Stomach (tissue), 4 donors: Measurements from ENCODE around the gene CDK5RAP3.

Experiments used
- CTCF ChIP-seq, 7 experiments: fragments of 450-650 bp in 4 of 7; fragments of 200-600 bp in 3 of 7; sonication (generic) in 3 of 7; IDR thresholded peaks; one replicate each; pipeline ENCODE4 v1.5.1; 2016 to 2019; ENCODE audit warnings: antibody characterized with exemption in 7 of 7, control low read depth in 2 of 7, mild to moderate bottlenecking in 1 of 7
- EP300 ChIP-seq: sonication (generic); formaldehyde crosslinking; IDR thresholded peaks from one replicate; pipeline ENCODE4 v1.6.1; 2017; ENCODE audit warnings: antibody characterized with exemption
- POLR2A ChIP-seq, 4 donors: fragments of 450-650 bp; IDR thresholded peaks; one replicate each; pipeline ENCODE4 v1.6.1; 2016; ENCODE audit warnings: antibody characterized with exemption in 4 of 4, control low read depth in 2 of 4, mild to moderate bottlenecking in 1 of 4, moderate library complexity in 1 of 4
- POLR2AphosphoS5 ChIP-seq, 3 donors: sonication (generic); formaldehyde crosslinking; IDR thresholded peaks; one replicate each; pipeline ENCODE4 v1.6.1; 2016; ENCODE audit warnings: antibody characterized with exemption in 3 of 3

GRCh38 chr17:47949946-47950345, 21.0 kb upstream of the CDK5RAP3 start:
- TF ChIP-seq POLR2AphosphoS5 (IDR thresholded peaks at IDR 0.05) (peak in 2 of 3 donors; percentile 19 to 35), POLR2A (IDR thresholded peaks at IDR 0.05) (no peak), EP300 (no peak), CTCF (IDR thresholded peaks at IDR 0.05) (no peak)
